Testis (tissue), 2 donors: ENCODE measurements around the gene EXTL2.
"Not testable (repeated sequence)": the region's sequence is repeated elsewhere in the genome, so short reads cannot be mapped to it uniquely, and the experiment has no call there.

Source experiments
- POLR2A ChIP-seq: fragments of 450-650 bp; IDR thresholded peaks from one replicate; pipeline ENCODE4 v1.6.1; 2017; ENCODE audit warnings: antibody characterized with exemption, mild to moderate bottlenecking, moderate library complexity
- TF ChIP-seq, protein P1 (sequence below), 3 experiments: fragments of 450-650 bp in 2 of 3; fragments of 200-600 bp in 1 of 3; sonication (generic) in 1 of 3; IDR thresholded peaks; one replicate each; pipeline ENCODE4 v1.5.1; 2016 to 2019; ENCODE audit warnings: antibody characterized with exemption in 3 of 3, mild to moderate bottlenecking in 2 of 3, moderate library complexity in 1 of 3

DNA sequence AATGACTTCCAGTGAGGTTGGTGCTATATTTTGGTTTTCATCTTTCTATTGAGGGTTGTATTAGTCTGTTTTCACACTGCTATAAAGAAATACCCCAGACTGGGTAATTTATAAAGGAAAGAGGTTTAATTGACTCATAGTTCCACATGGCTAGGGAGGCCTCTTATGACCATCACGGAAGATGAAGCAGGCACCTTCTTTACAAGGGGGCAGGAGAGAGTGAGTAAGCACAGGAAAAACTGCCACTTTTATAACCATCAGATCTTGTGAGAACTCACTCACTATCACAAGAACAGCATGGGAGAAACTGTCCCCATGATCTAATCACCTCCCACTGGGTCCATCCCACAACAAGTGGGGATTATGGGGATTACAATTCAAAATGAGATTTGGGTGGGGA, 5.6 kb downstream of the EXTL2 start:
- TF ChIP-seq, protein P1, sequence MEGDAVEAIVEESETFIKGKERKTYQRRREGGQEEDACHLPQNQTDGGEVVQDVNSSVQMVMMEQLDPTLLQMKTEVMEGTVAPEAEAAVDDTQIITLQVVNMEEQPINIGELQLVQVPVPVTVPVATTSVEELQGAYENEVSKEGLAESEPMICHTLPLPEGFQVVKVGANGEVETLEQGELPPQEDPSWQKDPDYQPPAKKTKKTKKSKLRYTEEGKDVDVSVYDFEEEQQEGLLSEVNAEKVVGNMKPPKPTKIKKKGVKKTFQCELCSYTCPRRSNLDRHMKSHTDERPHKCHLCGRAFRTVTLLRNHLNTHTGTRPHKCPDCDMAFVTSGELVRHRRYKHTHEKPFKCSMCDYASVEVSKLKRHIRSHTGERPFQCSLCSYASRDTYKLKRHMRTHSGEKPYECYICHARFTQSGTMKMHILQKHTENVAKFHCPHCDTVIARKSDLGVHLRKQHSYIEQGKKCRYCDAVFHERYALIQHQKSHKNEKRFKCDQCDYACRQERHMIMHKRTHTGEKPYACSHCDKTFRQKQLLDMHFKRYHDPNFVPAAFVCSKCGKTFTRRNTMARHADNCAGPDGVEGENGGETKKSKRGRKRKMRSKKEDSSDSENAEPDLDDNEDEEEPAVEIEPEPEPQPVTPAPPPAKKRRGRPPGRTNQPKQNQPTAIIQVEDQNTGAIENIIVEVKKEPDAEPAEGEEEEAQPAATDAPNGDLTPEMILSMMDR (IDR thresholded peaks at IDR 0.05) = not testable (repeated sequence)
- not testable (repeated sequence) for TF ChIP-seq POLR2A
